H9 (cell line): Measurements from ENCODE around the gene CAPN5. TPM values are rescaled to one million over a fixed set of nuclear protein-coding genes. Genes with fewer than 3 reads are reported as not detected.

Experiments used
- DNase-seq: peaks from one replicate; pipeline ENCODE4 v3.0.0-alpha.2; 2017
- H2AFZ ChIP-seq: one replicate; pipeline ENCODE4 v1.6.1; 2013; ENCODE audit warnings: mild to moderate bottlenecking, low read length, control low read depth, moderate library complexity
- H2AK5ac ChIP-seq: 2 replicates; pipeline ENCODE4 v1.6.1; 2013; ENCODE audit warnings: low read length, control low read depth, mixed read lengths; ENCODE audit not compliant: insufficient read length
- H2BK120ac ChIP-seq: one replicate; pipeline ENCODE4 v1.6.1; 2013; ENCODE audit warnings: low read depth, mild to moderate bottlenecking, low read length, control low read depth, inconsistent platforms; ENCODE audit not compliant: poor library complexity, severe bottlenecking
- H2BK12ac ChIP-seq: 2 replicates; pipeline ENCODE4 v1.6.1; 2013; ENCODE audit warnings: low read length, control low read depth, mixed read lengths, low read depth; ENCODE audit not compliant: insufficient read length
- H2BK15ac ChIP-seq: 2 replicates; pipeline ENCODE4 v1.6.1; 2013; ENCODE audit warnings: low read depth, low read length, control low read depth
- H2BK20ac ChIP-seq: one replicate; pipeline ENCODE4 v1.6.1; 2013; ENCODE audit warnings: low read depth, mild to moderate bottlenecking, low read length, control low read depth, inconsistent platforms; ENCODE audit not compliant: poor library complexity, severe bottlenecking
- H2BK5ac ChIP-seq: 2 replicates; pipeline ENCODE4 v1.6.1; 2013; ENCODE audit warnings: low read length, control low read depth, mixed read lengths; ENCODE audit not compliant: insufficient read length
- H3K14ac ChIP-seq: 2 replicates; pipeline ENCODE4 v1.6.1; 2013; ENCODE audit warnings: low read length, control low read depth; ENCODE audit not compliant: insufficient read depth
- H3K18ac ChIP-seq: 2 replicates; pipeline ENCODE4 v1.6.1; 2013; ENCODE audit warnings: low read depth, mild to moderate bottlenecking, mixed read lengths, low read length, control low read depth; ENCODE audit not compliant: insufficient read length
- H3K23ac ChIP-seq: 2 replicates; pipeline ENCODE4 v1.6.1; 2013; ENCODE audit warnings: low read length, control low read depth, mixed read lengths, low read depth; ENCODE audit not compliant: insufficient read length
- H3K23me2 ChIP-seq: 2 replicates; pipeline ENCODE4 v1.6.1; 2013; ENCODE audit warnings: low read depth, mild to moderate bottlenecking, mixed read lengths, low read length, control low read depth; ENCODE audit not compliant: insufficient read length, poor library complexity, severe bottlenecking
- H3K27ac ChIP-seq: 2 replicates; pipeline ENCODE4 v1.5.1; 2013; ENCODE audit warnings: low read length, control low read depth, mixed read lengths, low read depth; ENCODE audit not compliant: insufficient read length
- H3K27me3 ChIP-seq: 2 replicates; pipeline ENCODE4 v1.6.1; 2013; ENCODE audit warnings: low read length, control low read depth, inconsistent platforms; ENCODE audit not compliant: insufficient read depth
- H3K4ac ChIP-seq: 2 replicates; pipeline ENCODE4 v1.6.1; 2013; ENCODE audit warnings: low read depth, mild to moderate bottlenecking, control low read depth, inconsistent platforms, low read length, moderate library complexity
- H3K4me1 ChIP-seq: 2 replicates; pipeline ENCODE4 v1.6.1; 2013; ENCODE audit warnings: low read length, control low read depth, inconsistent platforms; ENCODE audit not compliant: insufficient read depth
- H3K4me2 ChIP-seq: 2 replicates; pipeline ENCODE4 v1.6.1; 2013; ENCODE audit warnings: low read length, control low read depth, mixed read lengths; ENCODE audit not compliant: insufficient read length, insufficient read depth
- H3K56ac ChIP-seq: 2 replicates; pipeline ENCODE4 v1.6.1; 2013; ENCODE audit warnings: low read depth, mild to moderate bottlenecking, mixed read lengths, low read length, control low read depth; ENCODE audit not compliant: insufficient read length
- H3K79me1 ChIP-seq: 2 replicates; pipeline ENCODE4 v1.6.1; 2013; ENCODE audit warnings: low read depth, mild to moderate bottlenecking, moderate library complexity, low read length, control low read depth, inconsistent platforms; ENCODE audit not compliant: insufficient read depth, poor library complexity, severe bottlenecking
- H3K79me2 ChIP-seq: 2 replicates; pipeline ENCODE4 v1.6.1; 2013; ENCODE audit warnings: low read length, control low read depth, inconsistent platforms; ENCODE audit not compliant: insufficient read depth
- H3K9ac ChIP-seq: 2 replicates; pipeline ENCODE4 v1.6.1; 2013; ENCODE audit warnings: low read length, control low read depth, mixed read lengths; ENCODE audit not compliant: insufficient read length; ENCODE audit errors: extremely low read depth
- H3K9me3 ChIP-seq: one replicate; pipeline ENCODE4 v1.6.1; 2013; ENCODE audit warnings: low read depth, low read length, inconsistent platforms; ENCODE audit not compliant: control insufficient read depth
- H3T11ph ChIP-seq: one replicate; pipeline ENCODE4 v1.6.1; 2013; ENCODE audit warnings: mild to moderate bottlenecking, low read length, control low read depth, inconsistent platforms
- H4K20me1 ChIP-seq: one replicate; pipeline ENCODE4 v1.6.1; 2013; ENCODE audit not compliant: control insufficient read depth, insufficient read length, insufficient read depth
- H4K5ac ChIP-seq: 2 replicates; pipeline ENCODE4 v1.6.1; 2013; ENCODE audit warnings: low read depth, mild to moderate bottlenecking, mixed read lengths, low read length, control low read depth; ENCODE audit not compliant: insufficient read length
- H4K8ac ChIP-seq: replicated peaks from 2 replicates; pipeline ENCODE4 v1.6.1; 2013; ENCODE audit warnings: low read length, control low read depth, mixed read lengths, low read depth; ENCODE audit not compliant: insufficient read length
- H4K91ac ChIP-seq: 2 replicates; pipeline ENCODE4 v1.6.1; 2013; ENCODE audit warnings: low read depth, mild to moderate bottlenecking, moderate library complexity, mixed read lengths, low read length, control low read depth; ENCODE audit not compliant: insufficient read length
- H3K27ac Mint-ChIP-seq, 3 experiments: 2 replicates in 2 of 3; 3 replicates in 1 of 3; pipeline ENCODE4 v1.8.0; 2020 to 2021; ENCODE audit warnings: mixed read lengths in 3 of 3, mild to moderate bottlenecking in 1 of 3, moderate library complexity in 1 of 3
- H3K27me3 Mint-ChIP-seq: 2 replicates; pipeline ENCODE4 v1.8.0; 2021; ENCODE audit warnings: low read depth, mild to moderate bottlenecking, moderate library complexity, mixed read lengths
- H3K36me3 Mint-ChIP-seq, 3 experiments: 2 replicates in 2 of 3; 3 replicates in 1 of 3; pipeline ENCODE4 v1.8.0; 2020 to 2021; ENCODE audit warnings: low read depth in 3 of 3, mixed read lengths in 3 of 3; ENCODE audit not compliant: insufficient read depth in 1 of 3
- H3K4me1 Mint-ChIP-seq, 2 experiments: 2 replicates each; pipeline ENCODE4 v1.8.0; 2020; ENCODE audit warnings: mixed read lengths in 2 of 2
- H3K4me3 Mint-ChIP-seq, 2 experiments: 2 replicates in 1 of 2; 3 replicates in 1 of 2; pipeline ENCODE4 v1.8.0; 2020 to 2021; ENCODE audit warnings: mild to moderate bottlenecking in 2 of 2, mixed read lengths in 2 of 2, moderate library complexity in 1 of 2
- H3K9me3 Mint-ChIP-seq, 2 experiments: 2 replicates in 1 of 2; 3 replicates in 1 of 2; pipeline ENCODE4 v1.8.0; 2020; ENCODE audit warnings: mild to moderate bottlenecking in 2 of 2, mixed read lengths in 2 of 2, moderate library complexity in 1 of 2
- CTCF ChIP-seq: fragments of 200-600 bp; sonication (generic); conservative IDR thresholded peaks from 3 replicates; pipeline ENCODE4 v1.8.0; 2021; ENCODE audit warnings: antibody characterized with exemption, mild to moderate bottlenecking
- WGBS: extraction: QIAGEN DNeasy Blood & Tissue Kit; methylation state at CpG from one replicate; pipeline ENCODE4 v1.1.7; 2013; ENCODE audit warnings: missing lambda C conversion rate, low lambda C conversion rate, mixed read lengths; ENCODE audit not compliant: insufficient read length; ENCODE audit errors: extremely low coverage; 5-methylcytosine and 5-hydroxymethylcytosine counted together
- total RNA-seq: library from RNA; stranded (reverse); gene quantifications from 2 replicates; pipeline ENCODE4 v1.2.1, GENCODE V29; 2021

Gene CAPN5
- total RNA-seq, 1 experiment from 2014 or later = 16.7 TPM

- DNase-seq = no peak
- no peaks in the 10 kb centered on the region for H3K4me1 ChIP-seq
- no peak overlapping the region for H2AFZ ChIP-seq
- no peak overlapping the region for H3K18ac ChIP-seq
- no peak overlapping the region for H3K4me2 ChIP-seq
- Mint-ChIP-seq H3K36me3 (no peaks in the 10 kb centered on the region), H3K27ac (no peak overlapping the region), H3K4me3 (no peak overlapping the region), H3K9me3 (no peaks in the 10 kb centered on the region), H3K4me1 (peaks cover 19 to 24% of the 10 kb centered on the region in 2 experiments), H3K27me3 (peaks cover 5% of the 10 kb centered on the region; the same call in 1 of the 2 replicates)
- no peak overlapping the region for H3K56ac ChIP-seq
- H2BK12ac ChIP-seq = no peak overlapping the region
- no peak overlapping the region for H4K5ac ChIP-seq
- no peak overlapping the region for H2BK15ac ChIP-seq
- no peaks in the 10 kb centered on the region for H3K79me1 ChIP-seq
- no peak for TF ChIP-seq CTCF
- H4K8ac ChIP-seq = no peak overlapping the region
- H3K79me2 ChIP-seq = no peaks in the 10 kb centered on the region
- H4K20me1 ChIP-seq = no peaks in the 10 kb centered on the region
- no peak overlapping the region for H3K23ac ChIP-seq
- H2AK5ac ChIP-seq = no peak overlapping the region
- H3K14ac ChIP-seq = no peak overlapping the region
- no peaks in the 10 kb centered on the region for H3K9me3 ChIP-seq
- no peak overlapping the region for H3T11ph ChIP-seq
- no peak overlapping the region for H2BK120ac ChIP-seq
- no peak overlapping the region for H3K9ac ChIP-seq
- H2BK5ac ChIP-seq = no peak overlapping the region
- no peaks in the 10 kb centered on the region for H3K27me3 ChIP-seq
- no peak overlapping the region for H2BK20ac ChIP-seq
- peaks cover 8% of the 10 kb centered on the region for H3K23me2 ChIP-seq
- no CpG with 5 or more reads among the region's 6 CpGs for WGBS
- no peak overlapping the region for H4K91ac ChIP-seq
- H3K27ac ChIP-seq = no peak overlapping the region
- H3K4ac ChIP-seq = no peak overlapping the region
Measured at GRCh38 chr11:77131560-77131959, 64.8 kb downstream of the CAPN5 start.
